IMR-90 (cell line): ENCODE measurements around the gene NRIP2. TPM values are rescaled to one million over a fixed set of nuclear protein-coding genes. Genes with fewer than 3 reads are reported as not detected.

Source experiments
- ATAC-seq: fragments of 200-7000 bp; cut with Tn5 transposase; 2 replicates; pipeline ENCODE4 v1.9.1; 2020; ENCODE audit warnings: low read depth, mild to moderate bottlenecking, moderate library complexity
- BruUV-seq: library from RNA; stranded (reverse); fragments of 400-500 nt; replicated peaks from 2 replicates; lab custom pipeline; 2021; lab: Mats Ljungman, UMichigan
- CTCF ChIA-PET: fragments of 300-600 bp; formaldehyde crosslinking; extraction: SDS; loops from one replicate; lab custom pipeline; 2021; ENCODE audit warnings: antibody characterized with exemption; lab: Yijun Ruan, JAX
- POLR2A ChIA-PET: fragments of 300-600 bp; sonication (Branson Sonifier 250); formaldehyde crosslinking; loops from one replicate; lab custom pipeline; 2022; ENCODE audit warnings: antibody characterized with exemption; ENCODE audit not compliant: unreplicated experiment; lab: Charles Lee
- DNase-seq: peaks from one replicate; pipeline ENCODE4 v3.0.0; 2013
- H2AFZ ChIP-seq: replicated peaks from 2 replicates; pipeline ENCODE3; 2013; ENCODE audit warnings: low read length, mild to moderate bottlenecking; ENCODE audit not compliant: poor library complexity
- H2AK5ac ChIP-seq: 2 replicates; pipeline ENCODE4 v1.6.1; 2013; ENCODE audit warnings: low read depth, low read length, inconsistent platforms
- H2AK9ac ChIP-seq: replicated peaks from 2 replicates; pipeline ENCODE3; 2013; ENCODE audit warnings: mild to moderate bottlenecking, low read depth, low read length, moderate library complexity; ENCODE audit not compliant: poor library complexity
- H2BK120ac ChIP-seq: 2 replicates; pipeline ENCODE4 v1.6.1; 2013; ENCODE audit warnings: low read depth, low read length, inconsistent platforms
- H2BK15ac ChIP-seq: 3 replicates; pipeline ENCODE4 v1.6.1; 2013; ENCODE audit warnings: low read depth, low read length, inconsistent platforms
- H2BK20ac ChIP-seq: 2 replicates; pipeline ENCODE4 v1.6.1; 2013; ENCODE audit warnings: low read depth, mild to moderate bottlenecking, inconsistent platforms, low read length, moderate library complexity
- H2BK5ac ChIP-seq: 2 replicates; pipeline ENCODE4 v1.6.1; 2013; ENCODE audit warnings: mild to moderate bottlenecking, low read depth, low read length, inconsistent platforms; ENCODE audit not compliant: poor library complexity, severe bottlenecking
- H3K14ac ChIP-seq: replicated peaks from 2 replicates; pipeline ENCODE4 v1.6.1; 2013; ENCODE audit warnings: low read depth, low read length, inconsistent platforms
- H3K18ac ChIP-seq: 2 replicates; pipeline ENCODE4 v1.6.1; 2013; ENCODE audit warnings: low read depth, low read length, control low read depth
- H3K23ac ChIP-seq: 2 replicates; pipeline ENCODE4 v1.6.1; 2013; ENCODE audit warnings: low read depth, low read length, inconsistent platforms
- H3K27ac ChIP-seq: 2 replicates; pipeline ENCODE4 v1.5.1; 2013; ENCODE audit warnings: mild to moderate bottlenecking, control low read depth, low read length; ENCODE audit not compliant: insufficient read depth
- H3K27me3 ChIP-seq: 2 replicates; pipeline ENCODE4 v1.6.1; 2013; ENCODE audit warnings: low read length; ENCODE audit not compliant: control insufficient read depth, insufficient read depth
- H3K36me3 ChIP-seq: 2 replicates; pipeline ENCODE4 v1.6.1; 2013; ENCODE audit warnings: low read length, mixed read lengths; ENCODE audit not compliant: control insufficient read depth, insufficient read depth
- H3K4ac ChIP-seq: 2 replicates; pipeline ENCODE4 v1.6.1; 2013; ENCODE audit warnings: low read depth, low read length, inconsistent platforms
- H3K4me1 ChIP-seq: 2 replicates; pipeline ENCODE4 v1.6.1; 2013; ENCODE audit warnings: low read length, mixed read lengths; ENCODE audit not compliant: control insufficient read depth, insufficient read depth
- H3K4me2 ChIP-seq: 2 replicates; pipeline ENCODE4 v1.6.1; 2013; ENCODE audit warnings: low read depth, mild to moderate bottlenecking, control low read depth, low read length, moderate library complexity
- H3K4me3 ChIP-seq: 2 replicates; pipeline ENCODE4 v1.5.1; 2013; ENCODE audit warnings: low read depth, mild to moderate bottlenecking, control low read depth, low read length, moderate library complexity; ENCODE audit not compliant: insufficient read depth
- H3K56ac ChIP-seq: 2 replicates; pipeline ENCODE4 v1.6.1; 2013; ENCODE audit warnings: low read length, inconsistent platforms; ENCODE audit not compliant: insufficient read depth; ENCODE audit errors: extremely low read depth
- H3K79me1 ChIP-seq, 2 experiments: 2 replicates each; pipeline ENCODE4 v1.6.1; 2013; ENCODE audit warnings: low read length in 2 of 2, inconsistent platforms in 1 of 2, low read depth in 1 of 2
- H3K9ac ChIP-seq: 2 replicates; pipeline ENCODE4 v1.6.1; 2013; ENCODE audit warnings: low read depth, low read length, control low read depth
- H3K9me1 ChIP-seq: 2 replicates; pipeline ENCODE4 v1.6.1; 2013; ENCODE audit warnings: low read length, inconsistent platforms; ENCODE audit not compliant: insufficient read depth
- H3K9me3 ChIP-seq: 2 replicates; pipeline ENCODE4 v1.6.1; 2013; ENCODE audit warnings: low read length; ENCODE audit not compliant: control insufficient read depth, insufficient read depth
- H4K20me1 ChIP-seq: 2 replicates; pipeline ENCODE4 v1.6.1; 2013; ENCODE audit warnings: low read length, inconsistent platforms; ENCODE audit not compliant: insufficient read depth
- H4K5ac ChIP-seq: 2 replicates; pipeline ENCODE4 v1.6.1; 2013; ENCODE audit warnings: mild to moderate bottlenecking, low read depth, low read length, control low read depth
- H4K8ac ChIP-seq, 2 experiments: 2 replicates each; pipeline ENCODE4 v1.6.1; 2013; ENCODE audit warnings: low read depth in 2 of 2, low read length in 2 of 2, control low read depth in 1 of 2, inconsistent platforms in 1 of 2
- H4K91ac ChIP-seq: 2 replicates; pipeline ENCODE4 v1.6.1; 2013; ENCODE audit warnings: low read depth, low read length, inconsistent platforms; ENCODE audit not compliant: insufficient read depth
- CHD1 ChIP-seq: IDR thresholded peaks from 2 replicates; pipeline ENCODE4 v1.6.1; 2012; ENCODE audit warnings: low read depth, low read length, improper control_type of control experiment
- FOS ChIP-seq: fragments of 150-350 bp; IDR thresholded peaks from 2 replicates; pipeline ENCODE4 v1.6.1; 2016; ENCODE audit warnings: low read depth, low read length
- MAFK ChIP-seq: IDR thresholded peaks from 2 replicates; pipeline ENCODE4 v1.6.1; 2012; ENCODE audit warnings: low read depth, low read length, improper control_type of control experiment
- POLR2A ChIP-seq: IDR thresholded peaks from 2 replicates; pipeline ENCODE4 v1.6.1; 2012; ENCODE audit warnings: mild to moderate bottlenecking, low read depth, low read length
- RFX5 ChIP-seq: IDR thresholded peaks from 2 replicates; pipeline ENCODE4 v1.8.0; 2012; ENCODE audit warnings: low read depth, mild to moderate bottlenecking, low read length, moderate library complexity
- WGBS, 2 experiments: methylation state at CpG; one replicate each; pipeline versions ENCODE4 v1.1.5 to v1.1.7; 2013; ENCODE audit warnings: missing lambda C conversion rate in 2 of 2; ENCODE audit not compliant: insufficient read length in 1 of 2; ENCODE audit errors: extremely low coverage in 2 of 2; 5-methylcytosine and 5-hydroxymethylcytosine counted together
- dilution Hi-C: fragments of 300-500 bp; cut with HindIII; formaldehyde crosslinking; loops from one replicate; pipeline ENCODE4 v1.14.3; 2018; ENCODE audit warnings: low sequenced_read_pairs; ENCODE audit not compliant: unreplicated experiment
- in situ Hi-C: fragments of 300-500 bp; cut with MboI; formaldehyde crosslinking; loops from 3 replicates; pipeline ENCODE4 v1.14.3; 2019; ENCODE audit warnings: low sequenced_read_pairs, inconsistent platforms, mixed read lengths
- intact Hi-C: fragments of 100-400 bp; cut with micrococcal nuclease; formaldehyde crosslinking; loops from 2 replicates; pipeline ENCODE4 v1.10.0; 2022
- polyA plus RNA-seq, 3 experiments: library from polyadenylated mRNA; depleted of rRNA; stranded (reverse); fragments of >200 nt; gene quantifications; 2 replicates each; pipeline ENCODE4 v1.2.3, GENCODE V29; 2012; ENCODE audit warnings: low replicate concordance in 1 of 3
- total RNA-seq: library from RNA; depleted of rRNA; stranded (reverse); fragments of >200 nt; gene quantifications from 2 replicates; pipeline ENCODE4 v1.2.3, GENCODE V29; 2012; rRNA removed
- TF ChIP-seq, protein P1 (sequence below): conservative IDR thresholded peaks from 2 replicates; pipeline ENCODE4 v1.5.1; 2012; ENCODE audit warnings: mild to moderate bottlenecking, low read depth, low read length, improper control_type of control experiment

Gene NRIP2
- total and polyA plus RNA-seq, 2 of the 4 experiments (the other 2 are of a cell fraction): 0.18 to 0.27 TPM

DNA sequence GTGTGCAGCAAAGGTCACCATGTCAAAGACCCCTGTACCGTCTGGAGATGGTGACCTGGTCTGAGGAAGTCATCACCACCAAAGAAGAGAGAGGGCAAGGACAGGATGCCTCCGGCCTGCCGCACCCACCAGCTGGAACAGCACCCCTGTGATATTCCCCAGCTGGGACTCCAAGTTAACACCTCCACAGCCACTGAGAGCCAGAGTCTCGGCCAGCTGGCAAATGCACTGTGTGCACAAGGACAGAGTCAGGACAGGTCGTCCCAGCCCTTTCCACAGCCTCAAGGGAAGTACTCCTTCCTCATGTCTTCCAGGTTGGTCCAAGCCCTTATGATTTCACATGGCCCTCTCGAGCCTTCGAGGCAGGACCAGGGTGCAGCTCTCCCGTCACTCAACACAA, 59.4 kb downstream of the NRIP2 start:
- Histone ChIP-seq H4K5ac (no peak overlapping the region), H3K36me3 (no peaks in the 10 kb centered on the region), H2BK15ac (no peak overlapping the region), H3K9me3 (no peaks in the 10 kb centered on the region), H3K4ac (no peak overlapping the region), H4K8ac (no peak overlapping the region), H2AK9ac (no peak overlapping the region), H3K23ac (no peak overlapping the region), H3K27me3 (peaks cover 66% of the 10 kb centered on the region), H3K9me1 (no peaks in the 10 kb centered on the region), H4K91ac (no peak overlapping the region), H3K9ac (no peak overlapping the region), H2BK5ac (no peak overlapping the region), H3K18ac (no peak overlapping the region), H3K56ac (no peak overlapping the region), H3K4me3 (no peak overlapping the region), H4K20me1 (no peaks in the 10 kb centered on the region), H2BK120ac (no peak overlapping the region), H3K4me2 (no peak overlapping the region), H2AK5ac (no peak overlapping the region), H2AFZ (no peak overlapping the region), H2BK20ac (no peak overlapping the region), H3K27ac (no peak overlapping the region), H3K14ac (no peak overlapping the region), H3K79me1 (no peaks in the 10 kb centered on the region), H3K4me1 (no peaks in the 10 kb centered on the region)
- WGBS, 2 experiments: no CpG with 5 or more reads among the region's 8 CpGs
- no peak for ATAC-seq
- in situ Hi-C loops (no loop called here), intact Hi-C loops (no loop called here), dilution Hi-C loops (no loop called here)
- POLR2A ChIA-PET: no interaction called here
- BruUV-seq: no TSS peak
- CTCF ChIA-PET: no interaction called here
- no peak for DNase-seq
- no peak for TF ChIP-seq POLR2A
- no peak for TF ChIP-seq RFX5
- no peak for TF ChIP-seq CHD1
- TF ChIP-seq, protein P1, sequence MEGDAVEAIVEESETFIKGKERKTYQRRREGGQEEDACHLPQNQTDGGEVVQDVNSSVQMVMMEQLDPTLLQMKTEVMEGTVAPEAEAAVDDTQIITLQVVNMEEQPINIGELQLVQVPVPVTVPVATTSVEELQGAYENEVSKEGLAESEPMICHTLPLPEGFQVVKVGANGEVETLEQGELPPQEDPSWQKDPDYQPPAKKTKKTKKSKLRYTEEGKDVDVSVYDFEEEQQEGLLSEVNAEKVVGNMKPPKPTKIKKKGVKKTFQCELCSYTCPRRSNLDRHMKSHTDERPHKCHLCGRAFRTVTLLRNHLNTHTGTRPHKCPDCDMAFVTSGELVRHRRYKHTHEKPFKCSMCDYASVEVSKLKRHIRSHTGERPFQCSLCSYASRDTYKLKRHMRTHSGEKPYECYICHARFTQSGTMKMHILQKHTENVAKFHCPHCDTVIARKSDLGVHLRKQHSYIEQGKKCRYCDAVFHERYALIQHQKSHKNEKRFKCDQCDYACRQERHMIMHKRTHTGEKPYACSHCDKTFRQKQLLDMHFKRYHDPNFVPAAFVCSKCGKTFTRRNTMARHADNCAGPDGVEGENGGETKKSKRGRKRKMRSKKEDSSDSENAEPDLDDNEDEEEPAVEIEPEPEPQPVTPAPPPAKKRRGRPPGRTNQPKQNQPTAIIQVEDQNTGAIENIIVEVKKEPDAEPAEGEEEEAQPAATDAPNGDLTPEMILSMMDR: no peak
- no peak for TF ChIP-seq MAFK
- no peak for TF ChIP-seq FOS

Other genes with a start within 250 kb of the NRIP2 start
- 36.0 and 44.2 TPM in 2 replicates for gene FKBP4, start 40.1 kb downstream of the NRIP2 start, total RNA-seq
- gene FKBP4, start 40.1 kb downstream of the NRIP2 start, polyA plus RNA-seq (2012; rRNA removed): 31.4 and 35.7 TPM in 2 replicates
- gene ITFG2, start 22.4 kb downstream of the NRIP2 start, total RNA-seq: 20.0 and 20.3 TPM in 2 replicates
- 23.2 and 25.5 TPM in 2 replicates for gene ITFG2, start 22.4 kb downstream of the NRIP2 start, polyA plus RNA-seq (2012; rRNA removed)
- not detected in 2 replicates for gene TEX52, start 22.0 kb upstream of the NRIP2 start, total RNA-seq
- gene TEX52, start 22.0 kb upstream of the NRIP2 start, polyA plus RNA-seq (2012; rRNA removed): not detected in 2 replicates
- gene FOXM1, start 42.1 kb upstream of the NRIP2 start, total RNA-seq: 14.9 and 16.9 TPM in 2 replicates
- 27.8 and 29.3 TPM in 2 replicates for gene FOXM1, start 42.1 kb upstream of the NRIP2 start, polyA plus RNA-seq (2012; rRNA removed)
- gene RHNO1, start 42.2 kb upstream of the NRIP2 start, total RNA-seq: 30.6 and 36.4 TPM in 2 replicates
- 26.1 and 28.6 TPM in 2 replicates for gene RHNO1, start 42.2 kb upstream of the NRIP2 start, polyA plus RNA-seq (2012; rRNA removed)
- gene TULP3, start 55.9 kb upstream of the NRIP2 start, total RNA-seq: 31.1 and 35.5 TPM in 2 replicates
- 35.0 and 35.2 TPM in 2 replicates for gene TULP3, start 55.9 kb upstream of the NRIP2 start, polyA plus RNA-seq (2012; rRNA removed)
- 8.8 and 10.8 TPM in 2 replicates for gene TEAD4, start 124.4 kb upstream of the NRIP2 start, total RNA-seq
- gene TEAD4, start 124.4 kb upstream of the NRIP2 start, polyA plus RNA-seq (2012; rRNA removed): 24.9 and 30.8 TPM in 2 replicates
- gene TSPAN9, start 242.3 kb upstream of the NRIP2 start, total RNA-seq: 16.1 and 17.7 TPM in 2 replicates
- 29.8 and 39.1 TPM in 2 replicates for gene TSPAN9, start 242.3 kb upstream of the NRIP2 start, polyA plus RNA-seq (2012; rRNA removed)